Liver (tissue), 9 donors: ENCODE results near the gene NOTCH4. TPM values are rescaled to one million over a fixed set of nuclear protein-coding genes. Genes with fewer than 3 reads are reported as not detected.

ENCODE experiments used
- DNase-seq: peaks from one replicate; pipeline ENCODE4 v3.0.0-alpha.2; 2017; ENCODE audit warnings: low spot score
- H3K27ac ChIP-seq, 2 donors: one replicate each; pipeline ENCODE4 v1.7.0; 2013; ENCODE audit warnings: inconsistent platforms in 2 of 2, low read length in 2 of 2, control low read depth in 1 of 2, low read depth in 1 of 2, mild to moderate bottlenecking in 1 of 2
- H3K27me3 ChIP-seq, 4 donors: one replicate each; pipeline versions ENCODE4 v1.6.1 to v1.7.0; 2013; ENCODE audit warnings: low read length in 3 of 4, inconsistent platforms in 1 of 4, mild to moderate bottlenecking in 1 of 4, moderate library complexity in 1 of 4; ENCODE audit not compliant: control insufficient read depth in 4 of 4, insufficient read depth in 4 of 4
- H3K36me3 ChIP-seq, 4 donors: one replicate each; pipeline versions ENCODE4 v1.6.1 to v1.7.0; 2013; ENCODE audit warnings: low read length in 3 of 4, mild to moderate bottlenecking in 3 of 4, low read depth in 1 of 4, moderate library complexity in 1 of 4; ENCODE audit not compliant: control insufficient read depth in 4 of 4, insufficient read depth in 3 of 4
- H3K4me1 ChIP-seq, 4 donors: one replicate each; pipeline versions ENCODE4 v1.6.1 to v1.7.0; 2013; ENCODE audit warnings: low read length in 3 of 4, mild to moderate bottlenecking in 3 of 4, moderate library complexity in 1 of 4; ENCODE audit not compliant: control insufficient read depth in 4 of 4, insufficient read depth in 4 of 4
- H3K4me3 ChIP-seq, 3 donors: one replicate each; pipeline versions ENCODE4 v1.6.1 to v1.7.0; 2013; ENCODE audit warnings: low read length in 3 of 3, control low read depth in 1 of 3, low read depth in 1 of 3, mild to moderate bottlenecking in 1 of 3
- H3K9ac ChIP-seq, 2 donors: one replicate each; pipeline ENCODE4 v1.7.0; 2013; ENCODE audit warnings: low read length in 2 of 2, mild to moderate bottlenecking in 2 of 2, moderate library complexity in 2 of 2, control low read depth in 1 of 2, low read depth in 1 of 2
- H3K9me3 ChIP-seq, 4 donors: one replicate each; pipeline versions ENCODE4 v1.6.1 to v1.7.0; 2013; ENCODE audit warnings: low read length in 3 of 4; ENCODE audit not compliant: control insufficient read depth in 4 of 4
- EGR1 ChIP-seq, 2 donors: IDR thresholded peaks; 2 replicates each; pipeline ENCODE4 v1.6.1; 2016 to 2018; ENCODE audit warnings: antibody characterized with exemption in 2 of 2, low read depth in 2 of 2
- FOXA1 ChIP-seq: IDR thresholded peaks from 2 replicates; pipeline ENCODE4 v1.6.1; 2016; ENCODE audit warnings: antibody characterized with exemption
- FOXA2 ChIP-seq: IDR thresholded peaks from 2 replicates; pipeline ENCODE4 v1.6.1; 2016; ENCODE audit warnings: antibody characterized with exemption
- GABPA ChIP-seq, 2 donors: IDR thresholded peaks in 1 of 2; conservative IDR thresholded peaks in 1 of 2; 2 replicates each; pipeline ENCODE4 v1.6.1; 2016; ENCODE audit warnings: antibody characterized with exemption in 2 of 2, mild to moderate bottlenecking in 1 of 2, moderate library complexity in 1 of 2
- HNF4G ChIP-seq: IDR thresholded peaks from 2 replicates; pipeline ENCODE4 v1.6.1; 2016; ENCODE audit warnings: antibody characterized with exemption
- JUND ChIP-seq, 2 donors: IDR thresholded peaks; 2 replicates each; pipeline ENCODE4 v1.6.1; 2016; ENCODE audit warnings: antibody characterized with exemption in 2 of 2
- RAD21 ChIP-seq, 2 donors: IDR thresholded peaks; 2 replicates each; pipeline ENCODE4 v1.6.1; 2016; ENCODE audit warnings: antibody characterized with exemption in 2 of 2, mild to moderate bottlenecking in 2 of 2
- RXRA ChIP-seq, 2 donors: IDR thresholded peaks; 2 replicates each; pipeline ENCODE4 v1.6.1; 2017 to 2018; ENCODE audit warnings: antibody characterized with exemption in 2 of 2, mild to moderate bottlenecking in 1 of 2
- SP1 ChIP-seq: IDR thresholded peaks from 2 replicates; pipeline ENCODE4 v1.6.1; 2018; ENCODE audit warnings: antibody characterized with exemption, mild to moderate bottlenecking
- TAF1 ChIP-seq: conservative IDR thresholded peaks from 2 replicates; pipeline ENCODE4 v1.6.1; 2016; ENCODE audit warnings: antibody characterized with exemption, mild to moderate bottlenecking
- YY1 ChIP-seq: IDR thresholded peaks from 2 replicates; pipeline ENCODE4 v1.6.1; 2016; ENCODE audit warnings: antibody characterized with exemption, mild to moderate bottlenecking
- WGBS: extraction: QIAGEN DNeasy Blood & Tissue Kit; methylation state at CpG from one replicate; pipeline ENCODE4 v1.1.7; 2013; 5-methylcytosine and 5-hydroxymethylcytosine counted together
- polyA plus RNA-seq, 2 donors: library from polyadenylated mRNA; stranded (reverse) in 1 of 2; unstranded in 1 of 2; fragments of 200-250 nt in 1 of 2; fragments of >200 nt in 1 of 2; fragmentation: Nextera tagmentation in 1 of 2; extraction: Ambion mirVana in 1 of 2; gene quantifications; one replicate each; pipeline versions ENCODE4 v1.2.1 to v1.2.3, GENCODE V29; 2013 to 2015
- total RNA-seq, 2 donors: library from RNA; depleted of rRNA; stranded (reverse); fragments of >200 nt; gene quantifications; one replicate each; pipeline ENCODE4 v1.2.3, GENCODE V29; 2014
- TF ChIP-seq, protein P1 (sequence below): IDR thresholded peaks from 2 replicates; pipeline ENCODE4 v1.6.1; 2016; ENCODE audit warnings: antibody characterized with exemption
- TF ChIP-seq, protein P2 (sequence below): IDR thresholded peaks from 2 replicates; pipeline ENCODE4 v1.6.1; 2016; ENCODE audit warnings: antibody characterized with exemption
- TF ChIP-seq, protein P3 (sequence below): IDR thresholded peaks from 2 replicates; pipeline ENCODE4 v1.6.1; 2016; ENCODE audit warnings: antibody characterized with exemption, mild to moderate bottlenecking
- TF ChIP-seq, protein P4 (sequence below): fragments of 150-350 bp; IDR thresholded peaks from 2 replicates; pipeline ENCODE4 v1.5.1; 2017; ENCODE audit warnings: improper control_type of control experiment, low read depth, low read length; ENCODE audit not compliant: missing input control
- donor health status: healthy.
- donor health status: healthy.
- donor health status: healthy.
- donor health status: healthy.
- donor health status: healthy.

Gene NOTCH4
- total and polyA plus RNA-seq, 4 donors = 2.6 to 15.1 (median 8.8) TPM

DNA sequence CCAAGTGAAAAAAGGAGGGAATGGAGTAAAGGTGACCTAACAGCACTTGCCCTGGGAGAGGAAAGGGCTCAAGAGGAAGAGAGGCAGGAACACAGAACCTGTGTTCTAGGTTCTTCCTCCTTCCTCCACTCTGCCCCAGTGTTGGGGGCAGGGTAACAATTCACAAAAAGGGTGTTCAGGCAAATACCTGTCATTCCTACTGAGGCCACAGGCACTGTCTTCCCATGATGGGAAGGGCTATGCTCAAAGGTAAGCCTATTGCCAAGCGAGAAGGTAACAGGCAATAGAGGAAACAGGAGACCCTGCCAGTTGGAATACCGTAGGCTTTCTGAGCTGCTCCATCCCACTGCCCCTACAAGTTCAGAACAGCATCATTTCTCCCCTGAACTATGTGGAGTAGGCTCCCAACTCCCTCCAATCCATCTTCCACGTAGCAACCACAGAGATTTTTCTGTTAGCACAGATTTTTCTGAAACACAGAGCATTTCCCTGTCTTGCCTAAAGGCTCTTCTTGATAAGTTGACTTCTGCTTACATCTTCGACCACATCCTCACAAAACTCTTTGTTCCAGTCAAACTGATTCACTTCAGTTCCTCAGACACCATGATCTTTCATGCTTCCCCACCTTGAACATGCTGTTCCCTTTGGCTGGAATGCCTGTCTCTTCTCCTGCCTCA lies 50.7 kb downstream of the NOTCH4 start:
- TF ChIP-seq, protein P1, sequence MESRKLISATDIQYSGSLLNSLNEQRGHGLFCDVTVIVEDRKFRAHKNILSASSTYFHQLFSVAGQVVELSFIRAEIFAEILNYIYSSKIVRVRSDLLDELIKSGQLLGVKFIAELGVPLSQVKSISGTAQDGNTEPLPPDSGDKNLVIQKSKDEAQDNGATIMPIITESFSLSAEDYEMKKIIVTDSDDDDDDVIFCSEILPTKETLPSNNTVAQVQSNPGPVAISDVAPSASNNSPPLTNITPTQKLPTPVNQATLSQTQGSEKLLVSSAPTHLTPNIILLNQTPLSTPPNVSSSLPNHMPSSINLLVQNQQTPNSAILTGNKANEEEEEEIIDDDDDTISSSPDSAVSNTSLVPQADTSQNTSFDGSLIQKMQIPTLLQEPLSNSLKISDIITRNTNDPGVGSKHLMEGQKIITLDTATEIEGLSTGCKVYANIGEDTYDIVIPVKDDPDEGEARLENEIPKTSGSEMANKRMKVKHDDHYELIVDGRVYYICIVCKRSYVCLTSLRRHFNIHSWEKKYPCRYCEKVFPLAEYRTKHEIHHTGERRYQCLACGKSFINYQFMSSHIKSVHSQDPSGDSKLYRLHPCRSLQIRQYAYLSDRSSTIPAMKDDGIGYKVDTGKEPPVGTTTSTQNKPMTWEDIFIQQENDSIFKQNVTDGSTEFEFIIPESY = no peak
- TF ChIP-seq JUND (IDR thresholded peaks at IDR 0.05) = no peak
- TF ChIP-seq FOXA2 = no peak
- H3K36me3 ChIP-seq = peaks cover 5 to 20% (median 6%) of the 10 kb centered on the region in 4 donors
- peaks cover 0 to 36% (median 29%) of the 10 kb centered on the region in 4 donors for H3K4me1 ChIP-seq
- no peak overlapping the region for H3K27ac ChIP-seq
- no peaks in the 10 kb centered on the region for H3K9me3 ChIP-seq
- no peaks in the 10 kb centered on the region for H3K27me3 ChIP-seq
- H3K9ac ChIP-seq = no peak overlapping the region
- 85% methylated on average over 4 of the region's 4 CpGs for WGBS
- DNase-seq = no peak
- no peak overlapping the region for H3K4me3 ChIP-seq

DNA sequence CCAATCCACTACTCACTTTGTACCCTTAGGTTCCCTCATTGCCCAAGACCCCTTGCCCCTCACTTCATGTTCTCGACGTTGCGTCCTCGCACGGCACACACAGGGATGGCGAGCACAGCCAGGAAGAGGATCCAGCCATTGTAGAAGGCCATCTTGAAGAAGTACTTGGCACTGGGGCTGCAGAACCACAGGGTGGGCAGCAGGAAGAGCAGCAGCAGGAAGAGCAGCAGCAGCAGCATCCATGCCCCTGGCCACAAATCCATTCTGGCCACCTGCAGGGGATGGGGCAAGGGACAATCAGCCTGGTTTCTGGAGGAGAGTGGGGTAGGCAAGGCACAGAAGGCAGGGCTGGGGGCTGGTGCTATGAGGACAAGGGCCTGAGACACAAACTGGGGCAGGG lies 52.6 kb downstream of the NOTCH4 start:
- peaks cover 5 to 29% (median 11%) of the 10 kb centered on the region in 4 donors for H3K36me3 ChIP-seq
- WGBS = 96% methylated on average over 6 of the region's 6 CpGs
- no peak overlapping the region for H3K9ac ChIP-seq
- H3K9me3 ChIP-seq = no peaks in the 10 kb centered on the region
- no peak overlapping the region for H3K4me3 ChIP-seq
- H3K27me3 ChIP-seq = no peaks in the 10 kb centered on the region
- H3K27ac ChIP-seq = no peak overlapping the region
- peaks cover 0 to 22% (median 16%) of the 10 kb centered on the region in 4 donors for H3K4me1 ChIP-seq
- no peak for DNase-seq
- TF ChIP-seq HNF4G (no peak), YY1 (no peak), FOXA1 (no peak), RAD21 (IDR thresholded peaks at IDR 0.05) (no peak), TAF1 (no peak), RXRA (IDR thresholded peaks at IDR 0.05) (no peak), EGR1 (IDR thresholded peaks at IDR 0.05; ENCODE audit: low read depth in 2 of 2) (no peak), FOXA2 (no peak), GABPA (IDR thresholded peaks at IDR 0.05 in 1 of 2, conservative IDR thresholded peaks at IDR 0.05 in 1 of 2) (no peak), SP1 (no peak)
- TF ChIP-seq, protein P2, sequence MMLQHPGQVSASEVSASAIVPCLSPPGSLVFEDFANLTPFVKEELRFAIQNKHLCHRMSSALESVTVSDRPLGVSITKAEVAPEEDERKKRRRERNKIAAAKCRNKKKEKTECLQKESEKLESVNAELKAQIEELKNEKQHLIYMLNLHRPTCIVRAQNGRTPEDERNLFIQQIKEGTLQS = no peak
- TF ChIP-seq, protein P3, sequence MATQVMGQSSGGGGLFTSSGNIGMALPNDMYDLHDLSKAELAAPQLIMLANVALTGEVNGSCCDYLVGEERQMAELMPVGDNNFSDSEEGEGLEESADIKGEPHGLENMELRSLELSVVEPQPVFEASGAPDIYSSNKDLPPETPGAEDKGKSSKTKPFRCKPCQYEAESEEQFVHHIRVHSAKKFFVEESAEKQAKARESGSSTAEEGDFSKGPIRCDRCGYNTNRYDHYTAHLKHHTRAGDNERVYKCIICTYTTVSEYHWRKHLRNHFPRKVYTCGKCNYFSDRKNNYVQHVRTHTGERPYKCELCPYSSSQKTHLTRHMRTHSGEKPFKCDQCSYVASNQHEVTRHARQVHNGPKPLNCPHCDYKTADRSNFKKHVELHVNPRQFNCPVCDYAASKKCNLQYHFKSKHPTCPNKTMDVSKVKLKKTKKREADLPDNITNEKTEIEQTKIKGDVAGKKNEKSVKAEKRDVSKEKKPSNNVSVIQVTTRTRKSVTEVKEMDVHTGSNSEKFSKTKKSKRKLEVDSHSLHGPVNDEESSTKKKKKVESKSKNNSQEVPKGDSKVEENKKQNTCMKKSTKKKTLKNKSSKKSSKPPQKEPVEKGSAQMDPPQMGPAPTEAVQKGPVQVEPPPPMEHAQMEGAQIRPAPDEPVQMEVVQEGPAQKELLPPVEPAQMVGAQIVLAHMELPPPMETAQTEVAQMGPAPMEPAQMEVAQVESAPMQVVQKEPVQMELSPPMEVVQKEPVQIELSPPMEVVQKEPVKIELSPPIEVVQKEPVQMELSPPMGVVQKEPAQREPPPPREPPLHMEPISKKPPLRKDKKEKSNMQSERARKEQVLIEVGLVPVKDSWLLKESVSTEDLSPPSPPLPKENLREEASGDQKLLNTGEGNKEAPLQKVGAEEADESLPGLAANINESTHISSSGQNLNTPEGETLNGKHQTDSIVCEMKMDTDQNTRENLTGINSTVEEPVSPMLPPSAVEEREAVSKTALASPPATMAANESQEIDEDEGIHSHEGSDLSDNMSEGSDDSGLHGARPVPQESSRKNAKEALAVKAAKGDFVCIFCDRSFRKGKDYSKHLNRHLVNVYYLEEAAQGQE = no peak
- TF ChIP-seq, protein P4, sequence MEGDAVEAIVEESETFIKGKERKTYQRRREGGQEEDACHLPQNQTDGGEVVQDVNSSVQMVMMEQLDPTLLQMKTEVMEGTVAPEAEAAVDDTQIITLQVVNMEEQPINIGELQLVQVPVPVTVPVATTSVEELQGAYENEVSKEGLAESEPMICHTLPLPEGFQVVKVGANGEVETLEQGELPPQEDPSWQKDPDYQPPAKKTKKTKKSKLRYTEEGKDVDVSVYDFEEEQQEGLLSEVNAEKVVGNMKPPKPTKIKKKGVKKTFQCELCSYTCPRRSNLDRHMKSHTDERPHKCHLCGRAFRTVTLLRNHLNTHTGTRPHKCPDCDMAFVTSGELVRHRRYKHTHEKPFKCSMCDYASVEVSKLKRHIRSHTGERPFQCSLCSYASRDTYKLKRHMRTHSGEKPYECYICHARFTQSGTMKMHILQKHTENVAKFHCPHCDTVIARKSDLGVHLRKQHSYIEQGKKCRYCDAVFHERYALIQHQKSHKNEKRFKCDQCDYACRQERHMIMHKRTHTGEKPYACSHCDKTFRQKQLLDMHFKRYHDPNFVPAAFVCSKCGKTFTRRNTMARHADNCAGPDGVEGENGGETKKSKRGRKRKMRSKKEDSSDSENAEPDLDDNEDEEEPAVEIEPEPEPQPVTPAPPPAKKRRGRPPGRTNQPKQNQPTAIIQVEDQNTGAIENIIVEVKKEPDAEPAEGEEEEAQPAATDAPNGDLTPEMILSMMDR = no peak
- TF ChIP-seq, protein P1 = no peak
